Measurements from ENCODE around the gene CD82.

DNA sequence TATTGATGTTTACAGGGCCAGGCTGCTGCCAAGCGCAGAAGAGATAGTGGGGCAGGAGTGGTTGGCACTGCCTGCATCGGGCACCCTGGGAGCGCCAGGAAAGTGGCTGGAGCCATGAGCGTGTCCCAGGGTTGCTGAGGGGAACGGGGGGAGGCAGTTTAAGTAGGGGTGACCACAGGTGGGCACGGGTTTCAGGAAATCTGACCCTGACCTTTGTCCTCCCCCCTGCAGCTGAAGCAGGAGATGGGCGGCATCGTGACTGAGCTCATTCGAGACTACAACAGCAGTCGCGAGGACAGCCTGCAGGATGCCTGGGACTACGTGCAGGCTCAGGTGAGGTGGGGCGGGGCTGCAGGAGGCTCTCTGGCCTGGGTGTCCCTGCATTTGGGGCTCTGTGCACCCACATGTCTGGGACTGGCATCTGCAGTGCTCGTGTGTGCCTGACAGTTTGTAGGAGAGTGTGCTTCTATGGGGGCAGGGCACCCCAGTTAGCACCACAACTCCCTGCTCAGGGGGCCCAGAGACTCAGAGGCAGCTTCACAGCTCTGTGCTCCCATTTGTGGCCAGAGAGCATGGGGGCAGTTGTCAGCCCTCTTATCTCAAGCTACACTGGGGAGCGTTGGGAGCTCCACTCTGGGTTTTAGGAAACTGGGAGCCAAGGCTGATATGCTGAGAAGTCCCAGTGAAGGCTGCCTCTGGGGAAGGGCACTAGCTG, 49.7 kb downstream of the CD82 start:
- TF ChIP-seq, protein P1, sequence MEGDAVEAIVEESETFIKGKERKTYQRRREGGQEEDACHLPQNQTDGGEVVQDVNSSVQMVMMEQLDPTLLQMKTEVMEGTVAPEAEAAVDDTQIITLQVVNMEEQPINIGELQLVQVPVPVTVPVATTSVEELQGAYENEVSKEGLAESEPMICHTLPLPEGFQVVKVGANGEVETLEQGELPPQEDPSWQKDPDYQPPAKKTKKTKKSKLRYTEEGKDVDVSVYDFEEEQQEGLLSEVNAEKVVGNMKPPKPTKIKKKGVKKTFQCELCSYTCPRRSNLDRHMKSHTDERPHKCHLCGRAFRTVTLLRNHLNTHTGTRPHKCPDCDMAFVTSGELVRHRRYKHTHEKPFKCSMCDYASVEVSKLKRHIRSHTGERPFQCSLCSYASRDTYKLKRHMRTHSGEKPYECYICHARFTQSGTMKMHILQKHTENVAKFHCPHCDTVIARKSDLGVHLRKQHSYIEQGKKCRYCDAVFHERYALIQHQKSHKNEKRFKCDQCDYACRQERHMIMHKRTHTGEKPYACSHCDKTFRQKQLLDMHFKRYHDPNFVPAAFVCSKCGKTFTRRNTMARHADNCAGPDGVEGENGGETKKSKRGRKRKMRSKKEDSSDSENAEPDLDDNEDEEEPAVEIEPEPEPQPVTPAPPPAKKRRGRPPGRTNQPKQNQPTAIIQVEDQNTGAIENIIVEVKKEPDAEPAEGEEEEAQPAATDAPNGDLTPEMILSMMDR (IDR thresholded peaks at IDR 0.05): no peak
- no peak for TF ChIP-seq POLR2A (IDR thresholded peaks at IDR 0.05)
